GM21528 (cell line): ENCODE measurements around the gene TMEM40.
A peak's percentile ranks its signal among the peaks of the same experiment; 100 is the strongest.
"Not testable (repeated sequence)": the region's sequence is repeated elsewhere in the genome, so short reads cannot be mapped to it uniquely, and the experiment has no call there.

Experiments used
- ATAC-seq: cut with Tn5 transposase; IDR thresholded peaks from one replicate; pipeline ENCODE4 v1.9.1; 2021; ENCODE audit warnings: mild to moderate bottlenecking, moderate library complexity; ENCODE audit not compliant: unreplicated experiment, low FRiP score

Gene TMEM40

DNA sequence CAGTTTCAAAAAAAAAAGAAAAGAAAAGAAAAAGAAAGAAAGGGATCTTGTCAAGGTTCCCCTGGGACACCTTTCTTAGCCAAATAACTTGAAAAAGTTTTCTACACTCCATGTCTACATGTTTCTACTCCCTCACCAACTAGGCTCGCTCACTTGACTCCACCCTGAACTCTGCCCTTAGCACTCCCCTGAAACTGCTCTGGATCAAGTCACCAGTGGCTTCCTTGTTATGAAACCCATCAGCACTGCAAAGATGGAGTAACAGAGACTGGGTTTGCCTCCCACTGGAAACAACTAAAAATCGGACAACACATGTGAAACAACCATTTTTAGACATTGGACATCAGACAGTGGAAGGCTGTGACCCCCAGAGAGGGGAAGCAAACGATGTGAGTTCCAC, 36.8 kb downstream of the TMEM40 start:
- ATAC-seq: no peak

DNA sequence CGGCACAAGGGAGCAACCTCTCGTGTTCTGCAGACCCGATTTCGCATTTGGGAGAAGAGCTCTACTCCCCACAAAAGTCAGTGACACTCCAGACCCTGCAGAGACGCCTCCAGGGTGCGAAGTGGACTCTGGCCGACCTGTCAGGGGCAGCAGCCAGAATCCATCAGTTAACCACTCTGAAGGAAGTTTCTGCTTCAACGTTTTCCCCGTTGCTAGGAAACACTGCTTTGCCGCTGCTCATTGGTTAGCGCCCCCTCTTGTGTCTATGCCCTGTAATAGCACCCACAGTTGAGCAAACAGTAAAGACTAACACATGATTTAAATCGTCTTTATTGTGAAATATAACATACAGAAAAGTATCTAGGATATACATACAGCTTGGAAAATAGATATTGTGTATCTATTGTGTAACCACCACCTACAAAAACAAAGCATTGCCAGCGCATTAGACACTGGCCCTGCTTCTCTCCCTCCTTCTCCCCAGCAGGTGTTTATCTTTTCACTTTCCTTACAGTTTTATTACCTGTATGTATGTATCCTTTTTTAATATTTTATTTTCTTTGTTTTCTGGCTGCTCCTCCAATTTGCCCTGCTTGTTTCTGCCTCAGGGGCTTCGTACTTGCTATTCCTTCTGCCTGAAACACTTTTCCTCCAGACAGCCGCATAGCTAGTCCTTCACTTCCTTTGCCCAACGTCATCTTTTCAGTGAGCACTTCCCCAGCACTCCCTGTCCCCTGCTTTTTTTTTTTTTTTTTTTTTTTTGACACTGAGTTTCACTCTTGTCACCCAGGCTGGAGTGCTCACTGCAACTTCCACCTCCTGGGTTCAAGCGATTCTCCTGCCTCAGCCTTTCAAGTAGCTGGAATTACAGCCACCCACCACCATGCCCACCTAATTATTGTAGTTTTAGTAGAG, 38.8 kb downstream of the TMEM40 start:
- peak; percentile 74 for ATAC-seq

DNA sequence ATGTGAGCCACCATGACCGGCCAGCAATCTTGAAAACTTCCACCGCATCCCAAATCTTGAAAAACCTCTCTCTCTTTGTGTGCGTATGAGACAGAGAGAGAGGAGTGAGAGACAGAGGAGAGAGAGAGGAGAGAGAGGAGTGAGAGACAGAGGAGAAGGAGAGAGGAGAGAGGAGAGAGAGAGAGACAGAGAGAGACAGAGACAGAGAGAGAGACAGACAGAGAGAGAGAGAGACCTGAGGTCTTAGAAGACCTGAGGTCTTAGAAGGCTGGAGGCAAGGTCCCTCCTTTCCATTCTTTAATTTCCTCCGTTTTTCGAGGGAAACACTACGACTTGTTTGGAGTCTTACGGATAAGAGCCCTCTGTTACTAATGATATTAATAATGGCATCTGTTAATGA, 39.5 kb downstream of the TMEM40 start:
- no peak for ATAC-seq

DNA sequence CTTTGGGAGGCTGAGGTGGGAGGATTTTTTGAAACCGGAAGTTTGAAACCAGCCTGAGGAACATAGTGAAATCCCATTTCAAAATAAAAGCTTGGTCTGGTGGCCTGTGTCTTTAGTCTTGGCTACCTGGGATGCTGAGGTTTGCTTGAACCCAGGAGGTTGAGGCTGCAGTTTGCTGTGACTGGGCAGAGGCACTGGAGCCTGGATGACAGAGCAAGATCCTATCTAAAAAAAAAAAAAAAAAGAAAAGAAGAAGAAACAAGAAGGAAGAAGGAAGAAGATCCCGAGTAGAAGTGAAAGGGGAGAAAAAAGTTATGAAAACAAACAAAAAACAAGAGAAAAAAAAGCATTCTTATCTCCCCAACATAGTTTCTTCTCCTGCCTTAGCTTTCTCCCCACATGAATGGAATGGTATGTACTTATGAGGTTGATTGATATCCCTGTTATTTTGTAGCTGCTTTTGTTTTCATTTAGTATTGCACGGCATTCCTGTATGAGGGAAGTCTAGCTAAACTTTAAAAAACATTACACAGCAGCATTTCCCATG, 42.4 kb downstream of the TMEM40 start:
- no peak for ATAC-seq

DNA sequence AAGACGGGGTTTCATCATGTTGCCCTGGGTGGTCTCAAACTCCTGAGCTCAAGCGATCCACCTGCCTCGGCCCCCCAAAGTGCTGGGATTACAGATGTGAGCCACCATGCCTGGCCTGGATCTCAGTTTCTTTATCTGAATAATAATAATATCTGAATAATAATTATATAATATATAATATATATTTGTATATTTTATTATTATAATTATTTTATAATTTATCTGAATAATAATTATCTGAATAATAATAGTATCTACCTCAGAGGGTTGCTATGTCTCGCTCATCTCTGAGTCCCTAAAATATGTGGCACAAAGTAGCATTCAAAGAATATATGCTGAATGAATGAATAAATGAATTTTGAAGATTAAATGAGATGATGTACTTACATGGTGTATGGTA, 44.8 kb downstream of the TMEM40 start:
- no peak for ATAC-seq

DNA sequence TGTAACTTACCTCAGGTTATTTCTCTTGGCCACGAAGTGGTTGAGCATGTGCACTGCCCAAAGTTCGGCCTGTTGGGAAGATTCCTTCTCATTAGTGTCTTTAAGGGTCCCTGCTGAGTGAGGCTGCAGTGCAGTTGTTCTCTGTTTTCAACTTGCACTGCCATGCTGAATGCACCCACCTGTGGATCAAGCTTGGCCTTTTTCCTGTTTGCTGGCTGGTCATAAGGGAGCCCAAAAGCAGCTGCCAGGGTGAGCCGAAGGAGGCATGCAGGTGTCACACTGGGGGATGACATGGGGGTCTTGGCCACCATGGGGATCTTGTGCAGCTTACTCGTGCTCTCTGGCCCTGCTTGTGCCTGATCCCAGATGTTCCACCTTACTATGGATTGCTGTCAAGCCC, 49.0 kb downstream of the TMEM40 start:
- no peak for ATAC-seq

DNA sequence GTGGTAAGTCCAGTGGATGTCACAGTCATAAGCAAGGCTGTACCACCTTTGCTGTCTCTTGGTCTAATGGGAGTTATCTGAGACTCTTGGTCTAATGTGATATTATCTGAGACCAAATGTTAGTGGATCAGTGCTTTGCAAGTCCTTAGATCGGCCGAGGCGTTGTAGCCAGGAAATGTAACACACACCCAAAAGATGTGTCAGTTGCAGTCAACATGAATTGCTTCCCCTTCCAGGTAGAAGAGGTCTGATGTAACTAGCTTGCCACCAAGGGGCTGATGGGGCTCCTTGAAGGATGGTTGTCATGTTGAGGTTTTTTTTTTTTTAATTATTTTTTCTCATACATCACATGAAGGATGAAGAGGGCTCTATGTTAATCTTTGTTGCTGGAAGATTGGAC, 49.7 kb downstream of the TMEM40 start:
- no peak for ATAC-seq

DNA sequence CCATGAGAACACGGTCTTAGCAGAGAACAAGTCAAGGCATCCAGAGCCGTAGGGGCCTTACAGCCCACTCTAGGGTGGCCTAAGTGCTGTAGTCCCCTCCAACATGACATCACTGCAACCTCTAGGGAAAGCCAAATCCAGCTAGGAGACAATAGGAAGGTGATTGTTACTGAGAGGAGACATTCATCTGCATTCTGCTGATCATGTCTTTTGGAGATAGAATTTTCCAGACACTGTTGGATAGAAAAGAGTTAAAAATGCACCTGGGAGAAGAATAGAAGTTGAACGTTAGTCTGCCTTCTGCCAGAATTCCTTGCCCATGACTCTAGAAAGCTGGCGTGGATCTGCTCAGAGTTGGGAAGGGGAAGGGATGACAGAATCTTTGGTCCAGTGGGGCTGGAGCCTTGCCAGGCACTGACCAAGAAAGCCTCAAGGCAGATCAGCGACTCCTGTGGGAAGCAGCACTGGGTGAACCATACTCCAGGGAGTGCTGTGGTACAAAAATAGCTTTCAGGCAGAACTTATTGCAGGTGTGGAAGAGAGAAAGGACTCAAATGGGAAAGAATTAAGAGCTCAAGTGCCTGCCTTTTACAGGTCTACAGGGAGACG, 50.4 kb downstream of the TMEM40 start:
- no peak for ATAC-seq

DNA sequence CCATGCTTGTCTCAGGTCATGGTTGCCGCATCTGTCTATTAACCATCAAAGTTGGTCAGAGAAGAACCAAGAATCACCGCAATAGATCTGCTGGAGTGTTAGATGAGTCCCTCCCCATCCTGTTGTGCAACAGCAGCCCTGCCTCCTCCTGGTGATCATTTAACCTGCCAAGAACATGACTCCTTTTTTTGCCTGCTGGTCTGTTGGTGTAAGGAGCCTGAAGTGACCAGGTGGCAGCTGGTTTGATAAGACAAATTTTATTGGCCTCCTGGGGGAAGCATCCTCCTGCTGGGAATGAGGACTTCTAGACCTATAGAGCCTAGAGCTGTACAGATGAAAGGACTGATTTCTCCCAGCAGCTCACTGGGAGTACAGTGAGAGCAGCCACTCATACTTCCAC, 51.6 kb downstream of the TMEM40 start:
- ATAC-seq: no peak

DNA sequence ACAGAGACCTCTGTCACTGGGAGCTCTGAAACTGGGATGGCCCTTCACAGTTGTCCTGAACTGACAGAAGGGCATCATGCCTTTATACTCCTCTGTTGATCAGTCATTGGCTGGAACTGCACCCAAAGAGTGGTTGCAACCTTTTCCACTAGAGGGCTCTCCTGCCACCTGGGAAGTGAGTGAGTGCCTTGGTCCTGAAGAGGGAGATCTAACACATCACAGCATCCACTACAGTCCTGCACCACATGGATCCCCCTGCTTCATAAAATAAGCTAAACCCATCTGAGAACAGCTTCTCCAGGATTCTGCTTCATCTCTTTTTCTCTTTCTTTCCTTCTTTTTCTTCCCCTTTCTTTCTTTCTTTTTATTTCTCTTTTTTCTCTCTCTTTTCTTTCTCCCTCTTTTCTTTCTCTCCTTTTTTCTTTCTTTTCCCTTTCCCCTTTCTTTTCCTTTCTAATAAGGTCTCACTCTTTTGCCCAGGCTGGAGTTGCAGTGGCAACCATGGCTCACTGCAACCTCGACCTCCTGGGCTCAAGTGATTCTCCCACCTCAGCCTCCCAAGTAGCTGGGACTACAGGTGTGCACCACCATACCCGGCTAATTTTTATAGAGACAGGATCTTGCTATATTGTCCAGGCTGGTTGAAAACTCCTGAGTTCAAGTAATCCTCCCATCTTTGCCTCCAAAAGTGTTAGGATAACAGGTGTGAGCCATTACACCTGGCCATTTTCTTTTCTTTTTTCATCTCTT, 52.4 kb downstream of the TMEM40 start:
- no peak for ATAC-seq

DNA sequence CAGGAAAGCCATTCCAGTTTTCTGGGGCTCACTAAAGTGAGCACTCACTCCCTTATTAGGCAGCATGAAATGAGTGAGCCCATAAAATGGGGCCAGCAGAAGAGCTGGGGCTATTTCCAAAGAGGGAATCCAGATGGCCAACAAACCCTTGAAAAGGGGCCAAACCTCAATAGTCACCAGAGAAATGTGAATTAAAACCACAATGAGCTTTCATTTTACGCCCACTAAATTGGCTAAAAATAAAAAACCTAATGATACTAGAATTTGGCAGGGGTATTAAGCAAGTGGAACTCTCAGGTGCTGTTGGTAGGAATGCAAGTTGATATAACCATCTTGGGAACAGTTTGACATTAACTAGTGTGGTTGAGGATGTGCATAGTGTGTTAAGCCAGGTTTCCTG, 53.1 kb downstream of the TMEM40 start:
- ATAC-seq: no peak

DNA sequence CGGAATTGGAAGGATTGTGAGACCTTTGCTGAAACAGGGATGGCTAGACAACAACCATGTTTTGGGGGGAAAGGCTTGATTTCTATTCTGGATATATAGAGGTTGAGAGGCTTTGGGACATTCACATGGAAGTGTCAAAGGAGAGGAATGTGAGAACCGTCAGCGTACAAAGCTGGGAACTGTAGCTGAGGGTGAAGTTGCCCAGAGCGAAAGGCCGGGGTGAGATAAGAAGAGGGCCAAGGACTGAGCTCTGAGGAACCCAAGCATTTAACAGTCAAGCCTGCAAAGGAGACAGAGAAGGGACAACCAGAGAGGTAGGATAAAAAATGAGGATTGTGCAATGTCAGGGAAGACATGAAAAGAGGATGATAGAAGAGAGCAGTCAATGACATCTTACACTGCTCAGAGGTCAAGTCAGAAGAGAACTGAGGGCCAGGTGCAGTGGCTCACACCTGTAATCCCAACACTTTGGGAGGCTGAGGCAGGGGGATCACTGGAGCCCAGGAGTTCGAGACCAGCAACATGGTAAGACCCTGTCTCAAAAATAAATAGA, 53.6 kb downstream of the TMEM40 start:
- ATAC-seq: no peak

DNA sequence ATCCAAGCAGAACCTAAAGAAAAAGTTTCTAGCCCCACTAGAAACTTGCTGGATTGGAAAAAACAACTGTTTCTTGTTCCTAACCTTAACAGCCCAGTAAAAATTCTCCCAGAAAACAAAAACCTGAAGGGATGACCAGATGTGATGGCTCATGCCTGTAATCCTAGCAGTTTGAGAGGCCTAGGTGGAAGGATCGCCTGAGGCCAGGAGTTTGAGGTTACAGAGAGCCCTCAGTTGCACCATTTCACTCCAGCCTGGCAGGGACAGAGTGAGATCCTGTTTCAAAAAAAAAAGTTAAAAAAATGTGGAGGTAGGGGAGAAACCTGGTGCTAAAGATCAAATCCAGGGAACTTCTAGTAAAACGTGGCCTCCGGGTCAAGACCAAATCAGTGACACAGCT, 56.6 kb downstream of the TMEM40 start:
- no peak for ATAC-seq

DNA sequence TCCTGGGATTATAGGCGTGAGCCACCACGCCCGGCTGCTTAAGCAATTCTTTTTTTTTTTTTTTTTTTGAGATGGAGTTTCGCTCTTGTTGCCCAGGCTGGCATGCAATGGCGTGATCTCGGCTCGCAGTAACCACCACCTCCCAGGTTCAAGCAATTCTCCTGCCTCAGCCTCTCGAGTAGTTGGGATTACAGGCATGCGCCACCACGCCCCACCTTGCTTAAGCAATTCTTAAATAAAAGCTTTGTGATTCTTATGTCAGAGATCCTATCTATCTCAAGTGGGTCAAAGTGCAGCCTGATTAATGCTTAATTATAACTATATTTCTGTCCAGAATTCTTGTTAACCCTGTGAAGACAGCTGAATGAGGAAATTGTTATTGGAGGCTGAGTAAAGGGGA, 57.5 kb downstream of the TMEM40 start:
- not testable (repeated sequence) for ATAC-seq

DNA sequence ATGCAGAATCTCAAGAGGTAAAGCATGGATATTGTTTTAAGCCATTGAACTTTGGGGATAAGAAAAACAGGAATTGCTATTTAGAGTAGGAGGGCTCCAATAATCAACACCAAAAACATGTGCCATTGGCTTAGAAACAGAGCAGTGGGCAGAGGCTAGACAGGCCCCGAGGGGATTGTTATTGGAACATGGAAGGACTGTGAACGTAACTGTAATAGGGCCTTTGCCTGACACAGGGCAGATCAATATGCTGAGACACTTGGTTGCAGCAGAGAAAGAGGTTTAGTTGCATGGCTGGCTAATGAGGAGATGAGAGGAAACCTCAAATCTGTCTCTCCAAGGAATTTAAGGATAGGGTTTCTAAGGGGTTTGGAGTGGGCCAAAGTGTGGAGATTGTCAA, 58.3 kb downstream of the TMEM40 start:
- no peak for ATAC-seq

DNA sequence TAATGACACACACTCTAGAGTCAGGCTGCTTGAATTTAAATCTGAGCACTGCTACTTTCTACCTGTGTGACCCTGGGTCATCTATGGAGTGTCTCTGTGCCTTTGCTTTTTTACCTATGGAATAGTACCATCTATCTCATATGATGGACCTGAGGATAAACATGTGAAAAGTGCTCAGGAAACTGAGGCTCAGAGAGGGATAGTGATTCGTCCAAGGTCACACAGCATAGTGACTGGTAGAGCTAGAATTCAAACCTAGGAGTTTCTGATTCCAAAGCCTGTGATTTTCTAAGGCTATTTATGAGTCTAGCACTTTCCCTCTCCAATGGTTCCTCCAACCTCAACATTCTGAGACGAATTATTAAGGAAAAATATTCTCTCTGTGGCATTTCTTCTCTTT, 63.1 kb downstream of the TMEM40 start:
- no peak for ATAC-seq

DNA sequence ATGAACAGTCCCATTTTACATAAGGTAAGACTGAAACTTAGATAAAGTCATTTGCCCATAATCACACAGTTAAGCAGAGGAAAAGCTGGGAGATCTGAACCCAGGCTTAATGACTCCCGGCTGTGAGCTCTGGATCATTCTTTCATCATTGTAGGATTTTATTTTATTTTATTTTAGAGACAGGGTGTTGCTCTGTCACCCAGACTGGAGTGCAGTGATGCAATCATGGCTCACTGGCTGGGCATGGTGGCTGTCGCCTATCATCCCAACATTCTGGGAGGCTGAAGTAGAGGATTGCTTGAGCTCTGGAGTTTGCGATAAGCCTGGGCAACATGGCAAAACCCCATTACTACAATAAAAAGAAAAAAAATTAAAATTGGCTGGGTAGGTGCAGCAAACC, 63.9 kb downstream of the TMEM40 start:
- no peak for ATAC-seq

DNA sequence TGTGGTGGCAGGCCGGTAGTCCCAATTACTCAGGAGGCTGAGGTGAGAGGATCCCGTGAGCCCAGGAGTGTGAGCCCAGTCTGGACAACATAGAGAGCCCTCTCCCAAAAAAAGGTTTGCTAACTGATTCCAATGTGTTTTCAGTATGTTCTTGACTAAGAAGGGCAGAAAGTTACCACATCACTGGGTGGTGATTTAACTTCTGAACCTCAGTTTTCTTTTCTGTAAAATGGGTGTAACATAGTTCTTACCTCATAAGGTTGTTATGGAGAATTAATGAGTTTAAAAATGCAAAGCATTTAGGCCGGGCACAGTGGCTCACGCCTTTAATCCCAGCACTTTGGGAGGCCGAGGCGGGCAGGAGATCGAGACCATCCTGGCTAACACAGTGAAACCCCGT, 66.6 kb downstream of the TMEM40 start:
- ATAC-seq: no peak

DNA sequence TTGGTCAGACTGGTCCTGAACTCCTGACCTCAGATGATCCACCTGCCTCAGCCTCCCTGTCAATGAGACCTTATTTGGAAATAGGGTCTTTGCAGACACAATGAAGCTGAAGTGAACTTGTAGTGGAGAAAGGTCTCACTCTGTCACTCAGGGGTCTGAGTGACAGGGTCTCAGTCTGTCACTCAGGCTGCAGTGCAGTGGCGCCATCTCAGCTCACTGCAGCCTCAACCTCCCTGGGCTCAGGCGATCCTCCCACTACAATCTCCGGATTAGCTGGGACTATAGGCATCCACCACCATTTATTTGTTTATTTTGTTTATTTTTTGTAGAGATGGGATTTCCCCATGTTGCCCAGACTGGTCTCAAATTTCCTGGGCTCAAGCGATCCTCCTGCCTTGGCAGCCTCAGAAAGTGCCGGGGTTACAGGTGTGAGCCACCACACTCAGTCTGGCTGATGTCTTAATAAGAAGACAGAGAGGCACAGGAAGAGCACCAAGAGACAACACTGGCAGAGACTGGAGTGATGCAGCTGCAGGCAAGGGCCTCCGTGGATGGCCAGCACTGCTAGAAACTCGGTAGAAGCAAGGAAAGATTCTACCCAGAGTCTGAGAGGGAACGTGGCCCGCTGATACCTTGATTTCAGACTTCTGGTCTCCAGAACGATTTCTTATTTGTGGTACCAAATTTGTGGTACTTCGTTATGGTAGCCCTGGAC, 68.9 kb downstream of the TMEM40 start:
- no peak for ATAC-seq

DNA sequence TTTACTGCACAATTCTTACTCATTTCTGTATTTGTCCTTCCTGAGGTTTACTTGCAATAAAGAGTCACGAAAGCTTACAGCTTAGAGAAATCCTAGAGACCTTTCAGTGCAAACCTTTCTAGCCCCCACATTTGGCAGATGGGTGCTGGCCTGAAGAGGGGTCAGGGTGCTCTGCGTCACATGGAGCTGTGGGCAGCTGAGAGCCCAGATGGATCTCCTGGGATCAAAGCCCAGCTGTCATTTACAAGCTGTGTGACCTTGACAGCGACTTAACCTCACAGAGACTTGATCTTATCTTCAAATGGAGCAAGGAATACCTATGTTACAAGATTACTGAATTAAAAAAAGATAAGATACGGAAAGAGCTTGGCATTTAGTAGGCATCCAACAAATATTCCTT, 71.1 kb downstream of the TMEM40 start:
- ATAC-seq: no peak
